Stimulated activated CD4-positive, alpha-beta T cell treated with anti-CD3 and anti-CD28 coated beads, Interleukin-12 subunit alpha, Interleukin-12 subunit beta, amount 100 ng/mL, for 24 hours (primary cell): Measurements from ENCODE around the gene PSMD12.
"Not testable (repeated sequence)": the region's sequence is repeated elsewhere in the genome, so short reads cannot be mapped to it uniquely, and the experiment has no call there.

Experiments
- DNase-seq, 2 experiments: peaks; one replicate each; pipeline ENCODE4 v3.0.0-alpha.2; 2020; ENCODE audit warnings: low read depth in 2 of 2

The PSMD12 gene

DNA sequence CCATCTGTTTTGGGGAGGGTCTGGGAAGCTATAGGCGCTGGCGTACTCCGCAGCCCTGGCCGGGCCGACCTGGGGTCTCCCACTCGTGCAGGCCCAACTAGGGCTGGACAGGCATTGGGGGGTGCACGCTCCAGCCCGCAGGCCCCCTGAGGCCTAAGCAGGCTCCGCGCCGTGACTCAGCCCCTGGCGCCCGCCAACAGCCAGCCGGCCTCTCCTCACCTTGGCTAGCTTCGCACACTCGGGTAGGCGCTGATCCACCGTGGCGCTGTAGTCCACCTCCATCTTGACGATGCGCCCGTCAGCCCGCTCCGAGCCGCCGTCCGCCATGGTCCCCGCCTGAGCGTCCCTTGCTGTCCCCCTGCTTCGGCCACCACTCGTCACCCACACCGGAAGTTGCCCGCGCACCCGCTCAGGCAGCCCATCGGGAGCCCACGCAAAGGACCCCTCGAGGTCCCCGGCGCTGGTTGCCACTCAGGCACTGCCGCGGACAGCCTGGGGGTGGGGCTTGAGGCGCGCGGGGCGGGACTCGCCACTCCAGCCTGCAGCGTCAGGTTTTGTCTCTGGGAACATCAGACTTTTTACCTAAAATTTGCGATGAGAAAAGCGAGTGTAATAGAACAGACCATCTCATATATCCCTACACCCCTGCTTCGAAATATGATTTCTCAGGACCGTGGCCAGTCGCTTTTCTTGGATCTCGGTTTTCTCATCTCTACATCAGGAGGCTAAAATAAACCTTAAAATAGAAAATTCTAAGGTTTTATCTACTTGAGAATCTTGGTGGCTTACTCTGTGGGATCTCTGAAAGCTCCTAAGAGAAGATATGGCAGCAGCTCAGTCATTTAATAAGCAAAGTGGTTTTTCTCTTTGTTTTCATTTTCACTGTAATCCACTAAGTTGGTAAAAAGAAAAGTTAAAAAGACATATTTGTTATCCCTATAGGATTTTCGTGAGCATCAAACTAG, at the start of gene PSMD12:
Gene PSMD12, minus strand, starts transcription at position 385 of the 965 bp plus-strand sequence. Its CDS starts 58 bp downstream, at position 327.
- DNase-seq = peak; percentile 92 to 95

GRCh38 chr17:67415291-67415690, 48.9 kb upstream of the PSMD12 start:
- DNase-seq = no peak

- DNase-seq = no peak
These were observed 48.2 kb upstream of the PSMD12 start for GRCh38 chr17:67414559-67414958.

- no peak for DNase-seq
These were observed 47.8 kb upstream of the PSMD12 start for GRCh38 chr17:67414130-67414529.

DNA sequence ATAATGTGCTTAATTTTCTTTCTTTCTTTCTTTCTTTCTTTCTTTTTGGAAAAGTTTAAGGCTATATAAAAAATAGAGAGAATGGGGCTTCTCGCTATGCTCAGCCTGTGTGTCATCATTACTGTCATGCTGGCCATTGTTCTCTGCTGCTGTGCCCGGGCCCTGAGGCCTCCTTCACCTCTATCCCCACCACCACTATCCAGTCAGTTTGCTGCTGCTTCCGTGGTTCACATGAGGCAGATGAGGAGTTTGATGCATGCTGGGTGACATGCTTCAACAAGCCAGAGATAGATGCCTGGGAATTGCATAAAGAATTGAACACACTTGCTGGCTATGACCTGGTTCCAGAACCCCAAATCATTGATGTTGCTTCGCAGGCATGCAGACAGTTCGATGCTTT, 47.0 kb upstream of the PSMD12 start:
- no peak for DNase-seq

DNA sequence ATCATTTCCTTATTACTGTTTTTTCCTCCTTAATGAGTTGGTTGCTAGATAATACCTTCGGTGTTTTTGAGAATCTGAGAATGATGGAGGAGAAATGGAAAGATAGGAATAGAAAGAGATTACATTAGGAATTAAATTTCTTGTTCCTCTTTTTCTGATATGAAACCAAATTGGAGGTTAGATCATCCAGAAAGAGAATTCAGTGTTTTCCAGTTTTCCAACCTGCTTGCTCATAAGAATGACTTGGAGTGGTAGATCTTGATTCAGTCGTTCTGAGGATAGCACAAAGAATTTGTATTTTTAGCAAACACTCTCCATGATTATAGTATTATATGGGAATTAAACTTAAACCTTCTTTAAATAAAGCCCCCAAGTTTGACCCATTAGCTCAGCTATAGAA, 46.6 kb upstream of the PSMD12 start:
- no peak for DNase-seq

DNA sequence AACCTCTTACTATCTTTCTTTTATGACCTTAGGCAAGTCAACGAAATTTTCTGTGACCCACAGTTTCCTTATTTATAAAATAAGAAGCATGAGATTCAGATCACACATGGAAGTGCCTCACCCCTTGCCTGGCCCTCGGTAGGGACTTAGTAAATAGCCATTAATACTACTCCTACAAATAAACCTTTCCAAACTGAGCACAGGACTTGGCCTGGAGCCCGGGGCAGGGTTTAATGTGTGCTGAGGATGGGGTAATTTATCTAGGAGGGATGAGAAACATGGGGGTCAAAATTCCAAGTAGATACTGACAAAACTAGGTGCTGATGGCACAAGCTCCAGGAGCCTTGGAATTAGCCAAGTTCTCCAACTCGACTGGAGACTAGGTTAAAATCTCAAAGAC, 45.7 kb upstream of the PSMD12 start:
- DNase-seq = no peak

GRCh38 chr17:67411397-67411796, 45.0 kb upstream of the PSMD12 start:
- no peak for DNase-seq

- not testable (repeated sequence) for DNase-seq
These were observed 42.1 kb upstream of the PSMD12 start for GRCh38 chr17:67408455-67408830.

DNA sequence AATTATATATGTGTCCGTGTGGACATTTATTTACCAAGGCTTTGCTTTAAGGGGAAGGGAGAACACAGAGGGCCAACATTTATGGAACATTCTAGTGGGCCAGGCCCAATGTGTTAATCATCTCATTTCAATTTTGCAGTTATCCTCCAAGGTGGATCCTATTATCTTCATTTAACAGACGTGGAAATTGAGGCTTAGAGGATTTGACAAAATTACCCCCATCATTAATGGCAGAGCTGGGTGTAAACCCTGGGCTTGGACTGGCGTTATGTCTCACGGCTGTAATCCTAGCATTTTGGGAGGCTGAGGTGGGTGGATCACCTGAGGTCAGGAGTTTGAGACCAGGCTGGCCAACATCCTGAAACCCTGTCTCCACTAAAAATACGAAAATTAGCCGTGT, 37.1 kb upstream of the PSMD12 start:
- DNase-seq = no peak

GRCh38 chr17:67403065-67403464, 36.7 kb upstream of the PSMD12 start:
- DNase-seq = no peak

GRCh38 chr17:67401598-67402504, 35.5 kb upstream of the PSMD12 start:
- DNase-seq = no peak

DNA sequence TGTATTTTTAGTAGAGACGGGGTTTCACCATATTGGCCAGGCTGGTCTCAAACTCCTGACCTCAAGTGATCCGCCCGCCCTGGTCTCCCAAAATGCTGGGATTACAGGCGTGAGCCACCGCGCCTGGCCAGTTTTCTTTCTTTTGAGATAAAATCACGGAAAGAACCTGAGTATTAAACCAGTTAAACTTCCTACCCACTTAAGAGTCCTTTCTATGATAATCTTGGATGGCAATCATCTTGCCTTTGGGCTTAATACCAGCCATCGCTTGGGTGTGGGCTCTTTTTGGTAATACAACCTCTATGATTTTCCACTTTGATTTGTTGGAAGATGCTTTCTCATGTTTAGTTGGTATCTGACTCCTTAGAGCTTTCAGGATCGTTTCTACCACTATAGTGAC, 34.7 kb upstream of the PSMD12 start:
- no peak for DNase-seq

GRCh38 chr17:67400193-67400592, 33.8 kb upstream of the PSMD12 start:
- DNase-seq = no peak

DNA sequence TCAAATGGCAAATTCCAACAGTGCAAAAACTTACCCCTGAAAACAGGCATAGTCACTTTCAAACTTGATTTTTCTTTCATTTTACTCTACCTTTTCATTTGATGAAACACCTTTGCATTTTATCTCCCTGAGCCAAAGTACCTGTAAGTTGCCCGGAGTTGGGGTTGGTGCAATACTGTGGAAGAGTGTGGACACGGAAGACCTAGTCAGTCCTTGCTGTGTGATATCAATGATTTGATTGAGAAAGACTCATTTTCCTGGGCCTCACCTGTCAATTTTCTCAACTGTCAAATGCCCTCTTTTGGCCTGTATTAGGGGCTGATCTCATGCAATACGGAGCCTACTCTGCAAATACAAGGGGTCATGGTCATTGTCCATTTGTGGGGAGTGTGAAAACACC, 33.3 kb upstream of the PSMD12 start:
- DNase-seq = no peak

GRCh38 chr17:67393809-67394397, 27.5 kb upstream of the PSMD12 start:
- no peak for DNase-seq

DNA sequence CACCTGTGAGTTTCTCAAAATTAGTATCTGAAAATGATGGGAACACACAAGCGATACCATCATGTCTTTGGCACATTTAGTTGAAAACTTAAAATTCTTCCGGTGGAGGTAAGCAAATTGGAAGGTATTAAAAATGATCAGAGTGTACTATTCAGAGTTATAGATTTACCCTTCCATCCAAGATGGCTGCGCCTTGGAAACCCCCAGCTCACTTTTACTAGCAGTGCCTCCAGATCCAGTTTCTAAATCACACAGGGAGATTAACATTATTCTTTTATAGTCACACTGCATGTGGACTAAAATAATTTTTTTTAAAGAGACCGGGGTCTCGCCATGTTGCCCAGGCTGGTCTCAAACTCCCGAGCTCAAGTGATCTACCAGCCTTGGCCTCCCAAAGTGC, 25.7 kb upstream of the PSMD12 start:
- no peak for DNase-seq

DNA sequence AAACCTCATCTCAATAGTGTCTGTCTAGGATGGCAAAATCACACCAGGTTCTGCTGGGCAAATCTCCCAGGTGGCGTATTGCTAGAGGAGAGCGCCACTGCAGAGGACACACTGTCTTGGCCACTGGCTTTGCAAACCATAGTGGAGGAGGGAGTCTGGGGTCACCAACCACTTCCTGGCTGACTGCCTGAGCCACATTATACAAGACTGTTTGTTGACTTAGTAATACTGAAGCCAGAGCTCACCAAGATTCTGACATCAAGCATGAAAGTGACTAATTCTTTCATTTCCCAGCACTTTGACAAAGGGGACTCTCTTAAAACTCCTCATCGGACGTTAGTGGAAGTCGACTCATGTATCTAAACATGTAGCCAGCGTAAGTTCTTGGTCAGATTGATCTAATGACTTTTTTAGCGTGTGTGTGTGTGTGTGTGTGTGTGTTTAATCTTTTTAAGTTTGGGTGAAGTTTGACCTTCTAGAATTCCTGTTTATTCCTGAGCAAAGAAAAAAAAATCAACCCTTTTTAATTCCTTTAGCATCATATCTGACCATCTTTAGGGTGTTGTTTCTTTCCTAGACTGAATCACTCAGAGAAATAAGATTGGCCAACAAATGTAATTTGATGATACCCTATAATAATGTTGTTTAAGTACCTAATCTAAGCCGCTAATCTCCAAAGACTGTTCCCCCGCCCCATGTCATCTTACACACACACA, 24.4 kb upstream of the PSMD12 start:
- DNase-seq = peak in 1 of 2 experiments; percentile 24

DNA sequence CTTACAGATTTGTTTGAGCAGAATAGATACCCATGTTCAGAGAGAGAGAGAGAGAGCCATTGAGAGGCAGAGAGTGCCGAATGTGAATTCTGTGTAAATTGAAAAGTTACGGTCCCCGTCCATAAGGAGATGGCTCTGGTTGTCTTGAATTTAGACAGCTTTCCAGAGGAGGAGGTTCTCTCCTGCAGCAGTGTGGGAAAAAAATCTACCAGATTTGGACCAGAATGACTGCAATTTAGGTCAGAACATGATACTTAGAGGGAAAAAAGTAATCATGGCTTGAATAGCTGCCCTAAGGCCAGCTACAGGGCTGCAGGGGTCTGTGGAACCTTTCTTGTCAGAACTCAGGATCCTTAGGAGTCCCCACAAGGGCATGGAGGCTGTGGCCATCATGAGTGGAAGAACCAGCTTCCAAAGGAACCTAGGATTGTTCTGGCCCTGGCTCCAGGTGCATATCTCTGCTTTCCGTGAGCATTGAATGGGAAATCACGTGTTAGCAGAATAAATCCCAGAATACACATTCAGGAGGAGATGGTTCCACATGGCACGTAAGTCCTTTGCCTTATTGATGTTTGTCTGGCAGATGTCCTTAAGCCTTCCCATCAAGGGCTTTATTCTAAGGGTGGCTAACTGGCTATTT, 23.7 kb upstream of the PSMD12 start:
- no peak for DNase-seq

DNA sequence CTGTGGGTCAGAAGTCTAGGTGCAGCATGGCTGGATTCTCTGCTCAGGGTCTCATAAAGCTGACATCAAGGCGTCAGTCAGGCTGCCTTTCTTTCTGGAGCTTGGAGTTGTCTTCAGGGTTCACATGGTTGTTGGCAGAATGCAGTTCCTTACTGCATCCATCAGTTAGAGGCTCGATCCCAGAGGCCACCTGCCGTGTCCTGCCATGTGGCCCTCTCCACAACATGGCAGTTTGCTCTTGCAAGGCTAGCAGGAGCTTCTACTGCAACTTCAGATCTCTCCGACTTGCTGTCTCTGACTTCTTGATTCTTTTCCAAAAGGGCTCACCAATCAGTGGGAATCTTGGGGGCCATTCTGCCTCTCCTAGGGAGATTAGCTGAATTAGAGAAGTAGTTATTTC, 22.6 kb upstream of the PSMD12 start:
- DNase-seq = no peak

- DNase-seq = not testable (repeated sequence)
These were observed 22.2 kb upstream of the PSMD12 start for GRCh38 chr17:67388536-67388935.
